K562 (cell line): ENCODE measurements around the gene MXRA7. TPM values are rescaled to one million over a fixed set of nuclear protein-coding genes. Genes with fewer than 3 reads are reported as not detected.

Experiments used
- ATAC-seq: fragments of 200-7000 bp; cut with Tn5 transposase; 3 replicates; pipeline ENCODE4 v1.9.1; 2020; ENCODE audit warnings: moderate library complexity
- BruUV-seq: library from RNA; stranded (reverse); fragments of 400-500 nt; replicated peaks from 2 replicates; lab custom pipeline; 2021; lab: Mats Ljungman, UMichigan
- CTCF ChIA-PET: fragments of 300-600 bp; formaldehyde crosslinking; extraction: SDS; loops from one replicate; lab custom pipeline; 2021; ENCODE audit warnings: low intra/inter-chr PET ratio; lab: Yijun Ruan, JAX
- POLR2A ChIA-PET: fragments of 300-600, 350-650 bp; sonication (Branson Sonifier 250); formaldehyde crosslinking; extraction: SDS; loops from one replicate; lab custom pipeline; 2021; ENCODE audit warnings: antibody characterized with exemption, inconsistent platforms; lab: Yijun Ruan, JAX
- DNase-seq, 4 experiments: peaks; one replicate each; pipeline versions ENCODE4 v3.0.0 to v3.0.0-alpha.2; 2011 to 2018; ENCODE audit warnings: low spot score in 3 of 4, mixed read lengths in 3 of 4; ENCODE audit errors: extremely low read depth in 1 of 4
- FAIRE-seq: peaks from 2 replicates; lab custom pipeline; 2011; peaks lifted over from hg19 to GRCh38; lab: Jason Lieb, UNC
- H2AFZ ChIP-seq: 2 replicates; pipeline ENCODE4 v1.6.0; 2011; ENCODE audit warnings: low read depth, low read length, control low read depth, inconsistent platforms
- H3K27ac ChIP-seq: fragments of 200-600 bp; 3 replicates; pipeline ENCODE4 v1.8.0; 2011; ENCODE audit warnings: low read depth, mild to moderate bottlenecking, control low read depth, inconsistent platforms, low read length, moderate library complexity, mixed read lengths; ENCODE audit errors: extremely low read depth
- H3K27me3 ChIP-seq, 2 experiments: fragments of 300-600 bp in 1 of 2; 2 replicates in 1 of 2; 3 replicates in 1 of 2; pipeline versions ENCODE4 v1.6.0 to v1.8.0; 2011; ENCODE audit warnings: inconsistent platforms in 2 of 2, low read length in 2 of 2, mild to moderate bottlenecking in 1 of 2, mixed read lengths in 1 of 2, moderate library complexity in 1 of 2; ENCODE audit not compliant: control insufficient read depth in 2 of 2, insufficient read depth in 2 of 2
- H3K36me3 ChIP-seq: fragments of 300-600 bp; 3 replicates; pipeline ENCODE4 v1.8.0; 2011; ENCODE audit warnings: mild to moderate bottlenecking, low read length, inconsistent platforms; ENCODE audit not compliant: control insufficient read depth, insufficient read depth
- H3K4me1 ChIP-seq, 2 experiments: fragments of 200-600 bp in 1 of 2; replicated peaks in 1 of 2; 2 replicates in 1 of 2; 3 replicates in 1 of 2; pipeline versions ENCODE4 v1.5.1 to v1.8.0; 2011; ENCODE audit warnings: inconsistent platforms in 2 of 2, low read length in 2 of 2, mild to moderate bottlenecking in 1 of 2, mixed read lengths in 1 of 2, moderate library complexity in 1 of 2; ENCODE audit not compliant: control insufficient read depth in 2 of 2, insufficient read depth in 2 of 2
- H3K4me2 ChIP-seq: 2 replicates; pipeline ENCODE4 v1.6.1; 2011; ENCODE audit warnings: low read length, control low read depth, inconsistent platforms, mixed read lengths; ENCODE audit not compliant: insufficient read depth
- H3K4me3 ChIP-seq: fragments of 200-600 bp; sonication (generic), shearing (Covaris generic); 2 replicates; pipeline ENCODE4 v1.5.1; 2016; ENCODE audit warnings: control low read depth, inconsistent platforms
- H3K79me2 ChIP-seq: fragments of 200-600 bp; 3 replicates; pipeline ENCODE4 v1.8.0; 2011; ENCODE audit warnings: low read length, inconsistent platforms; ENCODE audit not compliant: control insufficient read depth, insufficient read depth
- H3K9ac ChIP-seq, 2 experiments: 2 replicates each; pipeline versions ENCODE4 v1.6.0 to v1.6.1; 2011; ENCODE audit warnings: low read depth in 2 of 2, low read length in 2 of 2, control low read depth in 1 of 2, inconsistent platforms in 1 of 2, mild to moderate bottlenecking in 1 of 2, mixed read lengths in 1 of 2; ENCODE audit not compliant: insufficient read depth in 1 of 2
- H3K9me1 ChIP-seq: one replicate; pipeline ENCODE4 v1.6.0; 2011; ENCODE audit warnings: inconsistent platforms, mild to moderate bottlenecking, low read length, moderate library complexity; ENCODE audit not compliant: control insufficient read depth, insufficient read depth
- H3K9me3 ChIP-seq: replicated peaks from 2 replicates; pipeline ENCODE4 v1.5.1; 2011; ENCODE audit warnings: low read depth, low read length, inconsistent platforms; ENCODE audit not compliant: control insufficient read depth, insufficient read depth
- H4K20me1 ChIP-seq: replicated peaks from 2 replicates; pipeline ENCODE4 v1.6.1; 2011; ENCODE audit warnings: low read length, inconsistent platforms, mixed read lengths; ENCODE audit not compliant: control insufficient read depth, insufficient read depth
- COPS2 ChIP-seq: fragments of 450-650 bp; conservative IDR thresholded peaks from 2 replicates; pipeline ENCODE4 v1.6.1; 2016; ENCODE audit warnings: mild to moderate bottlenecking, moderate library complexity
- E2F5 ChIP-seq: sonication (generic); formaldehyde crosslinking; IDR thresholded peaks from 2 replicates; pipeline ENCODE4 v1.8.0; 2022; ENCODE audit warnings: mild to moderate bottlenecking, missing genetic modification reagents
- IRF9 ChIP-seq: fragments of 450-650 bp; IDR thresholded peaks from 2 replicates; pipeline ENCODE4 v1.6.1; 2016; ENCODE audit warnings: missing biosample characterization, missing genetic modification characterization
- MYC ChIP-seq, 2 experiments: fragments of 250-450 bp in 1 of 2; sonication (Bioruptor Pico) in 1 of 2; IDR thresholded peaks; 2 replicates each; pipeline versions ENCODE4 v1.5.1 to v1.6.1; 2012 to 2021; ENCODE audit warnings: low read depth in 2 of 2, borderline replicate concordance in 1 of 2, improper control_type of control experiment in 1 of 2, low read length in 1 of 2, mild to moderate bottlenecking in 1 of 2, moderate library complexity in 1 of 2
- PHF20 ChIP-seq: fragments of 450-650 bp; IDR thresholded peaks from 2 replicates; pipeline ENCODE4 v1.6.1; 2018; ENCODE audit not compliant: partially characterized antibody
- SMAD3 ChIP-seq: fragments of 450-650 bp; formaldehyde crosslinking; conservative IDR thresholded peaks from 2 replicates; pipeline ENCODE4 v1.4.0; 2020; ENCODE audit warnings: mild to moderate bottlenecking
- WGBS: fragments of 100-300 bp; shearing (Covaris generic); methylation state at CpG from one replicate; pipeline ENCODE4 v1.1.6; 2016; ENCODE audit warnings: low coverage, mixed read lengths; ENCODE audit not compliant: insufficient coverage; ENCODE audit errors: missing lambda C conversion rate; 5-methylcytosine and 5-hydroxymethylcytosine counted together
- in situ Hi-C: fragments of 300-500 bp; cut with MboI; formaldehyde crosslinking; loops from 4 replicates; pipeline ENCODE4 v1.15.0; 2018; ENCODE audit warnings: inconsistent platforms, mixed read lengths
- intact Hi-C: fragments of 100-400 bp; cut with micrococcal nuclease; formaldehyde crosslinking; loops from 2 replicates; pipeline ENCODE4 v1.14.2; 2022
- polyA plus RNA-seq, 8 experiments: library from polyadenylated mRNA; depleted of rRNA in 4 of 8; stranded (reverse) in 5 of 8; unstranded in 3 of 8; fragments of >200 nt; fragmentation: Nextera tagmentation in 2 of 8; fragmentation: Illumina TruSeq in 1 of 8; extraction: Ambion mirVana in 2 of 8; extraction: Trizol in 1 of 8; gene quantifications; 2 replicates each; pipeline versions ENCODE4 v1.2.1 to v1.2.3, GENCODE V29; 2011 to 2014; ENCODE audit warnings: inconsistent platforms in 1 of 8, missing spikeins in 1 of 8
- total RNA-seq, 7 experiments: library from RNA; depleted of rRNA in 6 of 7; stranded (reverse); fragments of >200 nt in 6 of 7; fragmentation: Illumina TruSeq in 2 of 7; extraction: Trizol in 2 of 7; gene quantifications; 2 replicates each; pipeline versions ENCODE4 v1.2.1 to v1.2.3, GENCODE V29; 2011 to 2021; ENCODE audit warnings: low replicate concordance in 1 of 7

The MXRA7 gene
- total and polyA plus RNA-seq, 9 of the 15 experiments (the other 6 are each of a cell fraction or from before 2014, with no cell fraction given), result 2.6 to 38.4 (median 14.3) TPM

- CTCF ChIA-PET, result no interaction called here
- TF ChIP-seq E2F5 (CRISPR knock-in tag) (no peak), PHF20 (no peak), SMAD3 (CRISPR knock-in tag) (no peak), MYC (IDR thresholded peaks at IDR 0.05; ENCODE audit: low read depth, low read length) (no peak), MYC (CRISPR knock-in tag; IDR thresholded peaks at IDR 0.05; ENCODE audit: borderline replicate concordance, low read depth) (no peak), COPS2 (no peak), IRF9 (no peak)
These were observed 60.3 kb downstream of the MXRA7 start for GRCh38 chr17:76650504-76650903.

More at GRCh38 chr17:76650504-76650903, 60.3 kb downstream of the MXRA7 start:
- Histone ChIP-seq H3K9ac (no peak overlapping the region), H3K4me1 (peaks cover 0 to 3% of the 10 kb centered on the region in 2 experiments; a peak in 1 of 5 replicates), H3K27me3 (no peaks in the 10 kb centered on the region), H3K4me3 (no peak overlapping the region), H3K79me2 (no peaks in the 10 kb centered on the region), H3K9me1 (no peaks in the 10 kb centered on the region), H3K27ac (no peak overlapping the region), H3K4me2 (no peak overlapping the region), H2AFZ (no peak overlapping the region), H3K9me3 (peaks cover 10% of the 10 kb centered on the region; the same call in 1 of the 2 replicates), H4K20me1 (no peaks in the 10 kb centered on the region), H3K36me3 (no peaks in the 10 kb centered on the region)
- DNase-seq (no peak), FAIRE-seq (no peak), ATAC-seq (no peak)
- in situ Hi-C loops (no loop called here), intact Hi-C loops (no loop called here)
- POLR2A ChIA-PET, result no interaction called here
- WGBS, result 48% methylated on average over 5 of the region's 5 CpGs
- no TSS peak for BruUV-seq
